K562 (cell line): ENCODE data around the gene UIMC1.

Experiments used
- CBX5 ChIP-seq: IDR thresholded peaks from 2 replicates; pipeline ENCODE4 v1.6.1; 2014; ENCODE audit warnings: low read depth, borderline replicate concordance
- MYNN ChIP-seq, 2 experiments: sonication (generic); formaldehyde crosslinking in 1 of 2; IDR thresholded peaks; 2 replicates each; pipeline versions ENCODE4 v1.5.0 to v1.6.1; 2016 to 2020; ENCODE audit warnings: antibody characterized with exemption in 1 of 2, missing genetic modification reagents in 1 of 2
- NFYB ChIP-seq: IDR thresholded peaks from 2 replicates; pipeline ENCODE4 v1.6.1; 2011; ENCODE audit warnings: mild to moderate bottlenecking, moderate library complexity; ENCODE audit not compliant: insufficient read length; ENCODE audit errors: extremely low read depth
- SIX5 ChIP-seq, 2 experiments: IDR thresholded peaks; 2 replicates each; pipeline ENCODE4 v1.6.1; 2011; ENCODE audit warnings: low read length in 2 of 2, borderline replicate concordance in 1 of 2, low read depth in 1 of 2, mild to moderate bottlenecking in 1 of 2, moderate library complexity in 1 of 2; ENCODE audit not compliant: insufficient read depth in 1 of 2
- ZBTB34 ChIP-seq: fragments of 250-450 bp; sonication (Bioruptor Pico); IDR thresholded peaks from 2 replicates; pipeline ENCODE4 v1.8.0; 2021; ENCODE audit warnings: mild to moderate bottlenecking, moderate library complexity
- ZNF695 ChIP-seq: fragments of 450-650 bp; formaldehyde crosslinking; IDR thresholded peaks from 2 replicates; pipeline ENCODE4 v1.4.0; 2020; ENCODE audit warnings: mild to moderate bottlenecking, moderate library complexity

GRCh38 chr5:176955895-176956294, 50.7 kb downstream of the UIMC1 start:
- TF ChIP-seq NFYB (no peak), ZBTB34 (no peak), MYNN (IDR thresholded peaks at IDR 0.05) (no peak), MYNN (CRISPR knock-in tag; IDR thresholded peaks at IDR 0.05) (no peak), CBX5 (no peak), ZNF695 (CRISPR knock-in tag) (no peak), SIX5 (IDR thresholded peaks at IDR 0.05; ENCODE audit: borderline replicate concordance in 1 of 2, insufficient read depth in 1 of 2, low read depth in 1 of 2, low read length in 2 of 2) (no peak)
